ENCODE data around the gene OSBPL9. TPM values are rescaled to one million over a fixed set of nuclear protein-coding genes. Genes with fewer than 3 reads are reported as not detected.

The OSBPL9 gene
- total and polyA plus RNA-seq, 2 experiments from 2014 or later, result 82.7 to 102 TPM

GRCh38 chr1:51618715-51619114 is 1.8 kb downstream of the OSBPL9 start:
- Histone ChIP-seq H3K9me2 (ENCODE audit: insufficient read depth) (no peaks in the 10 kb centered on the region), H3K79me2 (replicated peaks; ENCODE audit: insufficient read depth) (peaks cover 49% of the 10 kb centered on the region), H3K4me1 (ENCODE audit: insufficient read depth) (peaks cover 27% of the 10 kb centered on the region), H3K4me2 (no peak overlapping the region), H2AFZ (no peak overlapping the region), H3F3A (replicated peaks; ENCODE audit: low read depth) (no peaks in the 10 kb centered on the region; the same call in 1 of the 2 replicates), H3K4me3 (no peak overlapping the region), H3K27ac (ENCODE audit: low read depth) (no peak overlapping the region), H3K36me3 (ENCODE audit: insufficient read depth) (no peaks in the 10 kb centered on the region), H4K20me1 (replicated peaks; ENCODE audit: insufficient read depth) (peaks cover 16% of the 10 kb centered on the region), H3K27me3 (ENCODE audit: insufficient read depth) (no peaks in the 10 kb centered on the region)
- Mint-ChIP-seq H3K4me1 (peaks cover 20% of the 10 kb centered on the region), H3K27me3 (ENCODE audit: insufficient read depth, low read depth, poor library complexity) (peaks cover 7% of the 10 kb centered on the region), H3K4me3 (no peak overlapping the region), H3K9me3 (no peaks in the 10 kb centered on the region), H3K36me3 (ENCODE audit: low read depth) (no peaks in the 10 kb centered on the region), H3K27ac (no peak overlapping the region)
- DNase-seq (ENCODE audit: low spot score) (no peak), ATAC-seq (no peak)
- TF ChIP-seq CTCF (conservative IDR thresholded peaks at IDR 0.05; ENCODE audit: low read depth in 2 of 2) (no peak), ZNF114 (CRISPR knock-in tag; IDR thresholded peaks at IDR 0.05) (no peak), CREB1 (CRISPR knock-in tag; IDR thresholded peaks at IDR 0.05; ENCODE audit: low read depth) (no peak), JUNB (IDR thresholded peaks at IDR 0.05; ENCODE audit: unreplicated experiment) (no peak), NANOG (IDR thresholded peaks at IDR 0.05; ENCODE audit: borderline replicate concordance) (no peak), ZNF462 (CRISPR knock-in tag; IDR thresholded peaks at IDR 0.05) (no peak), STAT1 (IDR thresholded peaks at IDR 0.05; ENCODE audit: unreplicated experiment) (no peak), POLR2AphosphoS5 (IDR thresholded peaks at IDR 0.05; ENCODE audit: low read depth) (no peak), EZH2phosphoT487 (IDR thresholded peaks at IDR 0.05; ENCODE audit: unreplicated experiment) (no peak), EZH2 (IDR thresholded peaks at IDR 0.05; ENCODE audit: low read depth, unreplicated experiment) (no peak)
